ENCODE data around the gene HTRA3.

HTRA3 gene

GRCh38 chr4:8297141-8297601, 27.6 kb downstream of the HTRA3 start:
- DNase-seq: no peak

- DNase-seq: no peak
These were observed 28.3 kb downstream of the HTRA3 start for GRCh38 chr4:8297691-8298485.

- no peak for DNase-seq
These were observed 31.3 kb downstream of the HTRA3 start for GRCh38 chr4:8300832-8301231.

GRCh38 chr4:8301851-8302730, 32.5 kb downstream of the HTRA3 start:
- DNase-seq: no peak

GRCh38 chr4:8303081-8303480, 33.5 kb downstream of the HTRA3 start:
- no peak for DNase-seq

GRCh38 chr4:8303485-8304281, 34.1 kb downstream of the HTRA3 start:
- no peak for DNase-seq

- peak; percentile 2 for DNase-seq
These were observed 35.5 kb downstream of the HTRA3 start for GRCh38 chr4:8304827-8305695.

GRCh38 chr4:8305851-8306471, 36.4 kb downstream of the HTRA3 start:
- DNase-seq: peak; percentile 8

- DNase-seq: peak; percentile 13
These were observed 37.0 kb downstream of the HTRA3 start for GRCh38 chr4:8306511-8307021.

GRCh38 chr4:8307121-8307520, 37.6 kb downstream of the HTRA3 start:
- DNase-seq: peak; percentile 1

GRCh38 chr4:8307714-8308113, 38.2 kb downstream of the HTRA3 start:
- DNase-seq: peak; percentile 4

- DNase-seq: peak; percentile 4
These were observed 38.6 kb downstream of the HTRA3 start for GRCh38 chr4:8308144-8308543.

GRCh38 chr4:8308856-8309771, 39.6 kb downstream of the HTRA3 start:
- DNase-seq: peak; percentile 11

- peak; percentile 2 for DNase-seq
These were observed 40.8 kb downstream of the HTRA3 start for GRCh38 chr4:8310306-8310705.

GRCh38 chr4:8311101-8312068, 41.8 kb downstream of the HTRA3 start:
- DNase-seq: peak; percentile 1

- DNase-seq: no peak
These were observed 42.5 kb downstream of the HTRA3 start for GRCh38 chr4:8312069-8312445.

- no peak for DNase-seq
These were observed 43.4 kb downstream of the HTRA3 start for GRCh38 chr4:8312976-8313375.

- DNase-seq: no peak
These were observed 45.2 kb downstream of the HTRA3 start for GRCh38 chr4:8314691-8315255.

All from activated T-cell treated with anti-CD3 and anti-CD28 coated beads, Interleukin-2, amount 50 U/mL, for 1 hour (primary cell).